GM18499 (cell line): ENCODE results near the gene VARS2.
"Not testable (repeated sequence)": the region's sequence is repeated elsewhere in the genome, so short reads cannot be mapped to it uniquely, and the experiment has no call there.

Source experiments
- ATAC-seq: cut with Tn5 transposase; IDR thresholded peaks from one replicate; pipeline ENCODE4 v1.9.1; 2021; ENCODE audit warnings: moderate number of reproducible peaks; ENCODE audit not compliant: insufficient read depth, unreplicated experiment

VARS2 gene

DNA sequence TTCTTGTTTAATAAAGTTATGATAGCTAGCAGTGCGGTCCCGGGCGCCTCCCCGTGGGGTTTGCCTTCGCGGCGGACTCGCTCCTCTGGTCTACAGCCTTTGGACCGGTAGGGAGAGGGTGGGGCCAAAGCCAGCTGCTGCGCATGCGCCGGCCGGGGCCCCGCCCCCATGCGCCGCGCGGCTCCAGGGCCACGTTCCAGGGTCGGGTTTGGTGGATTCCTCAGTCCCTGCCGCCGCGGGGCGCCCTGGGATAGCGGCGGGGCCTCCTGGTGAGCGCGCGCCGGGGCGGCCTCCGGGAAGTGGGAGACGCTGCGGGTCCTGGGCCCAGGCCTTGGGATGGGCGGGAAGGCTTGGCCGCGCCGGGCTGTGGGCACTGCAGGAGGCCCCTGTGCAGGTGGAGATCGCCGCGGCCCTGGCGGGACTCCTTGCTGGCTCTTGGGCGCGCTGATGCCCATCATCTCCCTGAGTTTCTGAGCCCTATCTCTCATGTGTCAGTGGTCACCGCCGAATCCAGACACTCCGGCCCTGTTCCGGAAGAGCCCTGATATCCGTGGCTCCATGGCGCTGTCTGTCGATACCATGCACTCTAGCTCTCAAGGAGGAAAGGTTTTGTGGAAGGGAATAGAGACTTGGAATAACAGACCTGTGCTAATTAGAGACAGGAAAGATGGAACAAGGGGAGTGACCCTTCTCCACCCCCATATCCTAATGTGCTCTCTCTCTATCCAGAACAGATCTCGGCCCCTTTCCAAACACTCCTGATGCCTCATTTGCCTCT is at the start of gene VARS2:
Gene VARS2, plus strand, starts transcription at position 163 of the 778 bp plus-strand sequence. Its CDS starts 599 bp downstream, at position 762.
- peak; percentile 48 for ATAC-seq

DNA sequence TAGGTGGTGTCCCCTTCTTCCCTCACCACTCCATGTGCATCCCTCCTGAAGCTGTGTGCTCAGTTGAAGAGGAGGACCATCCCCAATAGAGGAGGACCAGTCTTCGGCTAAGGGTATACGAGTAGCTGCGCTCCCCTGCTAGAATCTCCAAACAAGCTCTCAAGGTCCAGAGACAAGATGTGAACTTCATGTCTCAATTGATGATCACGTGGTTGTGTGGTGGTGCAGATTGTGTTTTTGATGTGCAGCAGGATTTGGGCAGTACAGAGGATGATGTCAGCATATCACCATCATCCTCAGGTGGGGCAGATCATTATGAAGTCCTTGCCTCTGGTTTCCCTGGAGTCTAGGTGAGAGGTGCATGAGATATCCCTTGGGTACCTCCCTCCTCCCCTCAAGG is 49.7 kb upstream of the VARS2 start:
- ATAC-seq = no peak

DNA sequence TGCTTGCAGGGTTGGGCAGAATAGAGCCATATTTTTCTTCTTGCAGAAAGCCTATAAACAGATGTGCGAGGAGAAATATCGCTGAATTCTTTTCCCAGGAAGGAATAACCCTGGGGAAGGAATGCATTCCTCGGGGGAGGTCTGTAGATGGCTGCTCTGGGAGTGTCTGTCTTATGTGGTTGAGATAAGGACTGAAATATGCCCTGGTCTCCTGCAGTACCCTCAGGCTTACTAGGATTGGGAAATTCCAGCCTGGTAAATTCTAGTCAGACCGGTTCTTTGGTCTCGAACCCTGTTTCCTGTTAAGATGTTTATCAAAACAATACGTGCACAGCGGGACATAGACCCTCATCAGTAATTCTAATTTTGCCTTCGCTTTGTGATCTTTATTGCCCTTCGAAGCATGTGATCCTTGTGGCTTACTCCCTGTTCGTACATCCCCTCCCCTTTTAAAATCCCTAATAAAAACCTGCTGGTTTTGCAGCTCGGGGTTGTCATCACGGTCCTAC is 44.7 kb upstream of the VARS2 start:
- ATAC-seq = not testable (repeated sequence)

DNA sequence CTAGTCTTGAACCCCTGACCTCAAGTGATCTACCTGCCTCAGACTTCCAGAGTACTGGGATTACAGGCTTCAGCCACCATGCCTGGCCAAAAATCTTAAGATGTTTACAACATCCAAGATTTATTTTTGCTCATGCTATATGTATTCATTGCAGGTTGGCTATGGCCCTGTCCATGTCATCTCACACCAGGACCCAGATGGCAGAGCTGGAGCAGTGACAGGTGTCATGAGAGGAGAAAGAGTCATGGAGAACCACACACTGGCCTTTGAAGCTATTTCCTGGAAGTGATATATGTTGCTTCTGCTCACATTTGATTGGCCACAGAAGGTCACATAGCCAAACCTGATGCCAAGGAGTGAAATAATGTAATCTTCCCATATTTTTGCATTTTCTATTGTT is 43.5 kb upstream of the VARS2 start:
- ATAC-seq = no peak

DNA sequence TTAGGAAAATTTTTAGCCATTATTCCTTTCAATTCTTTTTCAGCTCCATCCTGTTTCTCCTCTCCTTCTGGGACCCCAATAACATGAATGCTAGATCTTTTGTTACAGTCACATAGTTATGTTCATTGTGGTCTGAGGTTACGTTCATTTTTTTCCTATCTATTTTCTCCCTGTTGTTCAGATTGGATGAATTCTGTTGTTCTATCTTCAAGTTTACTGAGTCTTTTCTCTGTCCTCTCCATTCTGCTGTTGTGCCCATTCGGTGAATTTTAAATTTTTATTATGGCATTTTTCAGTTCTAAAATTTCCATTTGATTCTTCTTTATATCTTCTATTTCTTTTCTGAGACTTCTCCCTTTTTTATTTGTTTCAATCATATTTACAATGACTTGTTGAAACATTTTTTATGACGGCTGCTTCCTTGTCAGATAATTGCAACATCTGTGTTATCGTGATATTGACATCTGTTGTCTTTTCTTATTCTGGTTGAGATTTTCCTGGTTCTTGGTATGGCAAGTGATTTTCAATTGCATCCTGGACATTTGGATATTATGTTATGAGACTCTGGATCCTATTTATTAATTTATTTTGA is 42.4 kb upstream of the VARS2 start:
- ATAC-seq = no peak

DNA sequence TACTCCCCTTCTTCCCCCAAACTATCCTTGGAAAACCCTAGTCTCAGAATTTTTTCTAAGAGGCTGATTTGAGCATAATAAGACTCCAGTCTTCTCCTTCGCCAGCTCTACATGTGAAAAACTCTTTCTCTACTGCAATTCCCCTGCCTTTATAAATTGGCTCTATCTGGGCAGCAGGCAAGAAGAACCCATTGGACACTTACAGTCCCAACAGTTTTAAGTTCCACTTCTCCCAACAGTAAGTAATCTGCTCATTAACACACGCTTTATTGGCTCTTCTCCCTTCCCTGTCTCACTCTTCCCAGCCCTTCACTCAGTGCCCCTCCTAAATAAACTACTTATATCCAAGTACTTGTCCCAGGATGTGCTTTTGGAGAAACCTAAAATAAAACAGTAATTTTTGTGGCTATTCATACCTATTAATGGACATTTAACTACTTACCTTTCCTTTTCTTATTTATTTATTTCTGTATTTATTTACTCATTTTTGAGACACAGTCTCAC is 40.8 kb upstream of the VARS2 start:
- ATAC-seq = no peak

DNA sequence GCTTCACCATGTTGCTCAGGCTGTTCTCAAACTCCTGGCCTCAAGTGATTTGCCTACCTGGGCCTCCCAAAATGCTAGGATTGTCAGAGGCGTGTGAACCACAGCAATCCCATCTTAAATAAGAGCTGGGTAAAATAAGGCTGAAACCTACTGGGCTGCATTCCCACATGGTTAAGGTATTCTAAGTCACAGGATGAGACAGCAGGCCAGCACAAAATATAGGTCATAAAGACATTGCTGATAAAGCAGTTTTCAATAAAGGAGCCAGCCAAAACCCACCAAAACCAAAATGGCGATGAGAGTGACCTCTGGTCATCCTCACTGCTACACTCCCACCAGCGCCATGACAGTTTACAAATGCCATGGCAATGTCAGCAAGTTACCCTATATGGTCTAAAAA is 40.2 kb upstream of the VARS2 start:
- not testable (repeated sequence) for ATAC-seq

DNA sequence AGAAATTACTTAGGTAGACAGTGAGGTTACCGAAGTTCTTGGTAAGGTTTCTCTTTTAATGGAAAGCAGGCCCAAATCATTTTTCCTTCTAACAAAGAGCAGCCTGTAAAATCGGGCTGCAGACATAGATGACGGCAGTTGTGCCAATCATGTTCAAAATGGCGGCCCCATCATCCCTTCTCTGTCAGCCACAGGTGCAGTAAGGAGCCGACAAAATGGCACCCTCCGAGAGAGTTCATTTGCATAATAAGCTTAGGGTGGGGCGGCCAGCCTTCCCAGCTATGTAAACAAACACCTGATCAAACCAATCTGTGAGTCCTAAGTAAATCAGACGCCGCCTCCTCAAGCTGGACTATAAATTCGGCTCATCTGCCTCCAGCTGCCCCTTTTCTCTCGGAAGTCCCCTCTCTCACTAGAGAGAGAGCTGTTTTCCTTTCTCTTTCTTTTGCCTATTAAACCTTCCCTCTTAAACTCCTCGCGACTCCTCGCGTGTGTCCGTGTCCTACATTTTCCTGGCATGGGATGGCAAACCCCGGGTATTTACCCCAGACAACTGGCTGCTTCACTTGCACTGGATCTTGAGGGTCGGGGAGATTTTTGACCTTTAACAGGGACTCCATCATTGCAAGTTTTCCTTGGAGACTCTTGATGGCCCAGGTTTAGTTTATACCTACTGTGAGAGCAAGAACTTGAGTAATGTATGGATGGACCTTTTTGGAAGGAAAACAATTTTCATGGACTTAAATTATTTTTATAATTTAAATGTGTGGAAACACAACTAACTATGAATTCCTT is 38.6 kb upstream of the VARS2 start:
- no peak for ATAC-seq

DNA sequence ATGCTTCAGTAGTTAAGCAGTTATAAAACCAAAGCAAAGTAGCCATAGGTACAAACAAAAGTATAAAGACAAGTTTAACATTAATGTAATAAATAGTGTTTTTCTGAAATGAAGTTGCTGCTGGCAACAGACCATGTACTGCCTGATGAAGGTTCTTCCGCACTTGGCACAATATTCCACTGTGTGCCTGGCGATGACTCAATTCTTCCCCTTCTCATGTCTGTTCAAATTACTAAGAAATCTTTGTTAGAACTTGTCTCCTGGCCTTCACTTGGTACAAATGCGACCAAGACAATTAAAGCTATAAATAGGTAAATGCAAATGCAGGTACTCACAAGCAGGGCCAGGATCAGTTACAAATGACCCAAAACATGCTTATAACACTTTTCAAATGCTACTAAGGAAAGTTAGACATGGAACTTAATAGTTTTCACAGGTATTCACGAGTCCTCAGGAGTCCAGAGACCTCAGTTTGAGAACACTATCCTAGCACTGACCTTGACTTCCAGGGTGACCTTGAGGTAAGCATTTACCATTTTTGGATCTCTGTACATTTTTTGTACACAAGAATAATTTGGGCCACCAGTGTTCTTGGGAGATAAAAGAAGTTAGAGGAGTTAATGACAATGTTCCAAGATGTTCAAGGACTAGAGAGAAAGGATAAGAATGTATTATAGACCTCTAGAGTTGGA is 37.9 kb upstream of the VARS2 start:
- no peak for ATAC-seq

DNA sequence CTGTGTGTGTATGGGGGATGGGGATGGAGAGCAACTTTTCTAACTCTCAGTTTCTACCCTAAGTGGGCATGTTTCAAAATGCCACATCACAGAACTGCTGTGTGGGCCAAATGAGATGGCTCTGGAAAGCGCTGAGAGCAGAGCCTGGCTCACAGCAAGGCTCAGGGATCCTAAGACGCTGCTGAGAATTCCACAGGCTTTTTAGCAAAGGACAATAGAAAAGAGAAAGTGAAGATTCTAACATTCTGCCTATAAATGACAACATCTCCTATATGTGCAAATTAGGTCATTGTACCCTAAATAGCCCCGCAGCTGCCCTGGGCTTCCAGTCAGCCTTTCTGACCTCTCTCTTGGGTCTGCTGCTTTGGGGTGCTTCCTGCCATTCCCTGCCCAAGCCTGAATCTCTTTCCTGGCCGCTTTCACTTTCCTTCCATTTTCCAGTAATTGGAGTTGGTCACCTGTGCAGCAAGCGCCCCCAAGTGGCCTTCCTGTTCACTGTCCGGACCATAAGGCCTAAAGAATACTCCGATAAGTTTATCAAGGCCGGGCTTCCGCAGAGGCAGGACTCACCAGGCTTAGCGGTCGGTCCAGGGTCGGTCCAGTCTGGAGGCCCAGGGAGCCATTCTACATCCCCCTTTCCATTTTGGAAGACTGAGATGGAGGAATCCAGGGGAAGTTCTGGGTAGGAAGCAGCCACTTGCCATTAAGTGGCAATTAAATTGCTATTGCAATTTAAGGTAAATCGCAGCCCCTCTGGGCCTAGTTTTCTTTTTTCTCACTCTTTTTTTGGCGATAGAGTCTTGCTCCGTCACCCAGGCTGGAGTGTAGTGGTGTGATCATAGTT is 36.4 kb upstream of the VARS2 start:
- no peak for ATAC-seq

DNA sequence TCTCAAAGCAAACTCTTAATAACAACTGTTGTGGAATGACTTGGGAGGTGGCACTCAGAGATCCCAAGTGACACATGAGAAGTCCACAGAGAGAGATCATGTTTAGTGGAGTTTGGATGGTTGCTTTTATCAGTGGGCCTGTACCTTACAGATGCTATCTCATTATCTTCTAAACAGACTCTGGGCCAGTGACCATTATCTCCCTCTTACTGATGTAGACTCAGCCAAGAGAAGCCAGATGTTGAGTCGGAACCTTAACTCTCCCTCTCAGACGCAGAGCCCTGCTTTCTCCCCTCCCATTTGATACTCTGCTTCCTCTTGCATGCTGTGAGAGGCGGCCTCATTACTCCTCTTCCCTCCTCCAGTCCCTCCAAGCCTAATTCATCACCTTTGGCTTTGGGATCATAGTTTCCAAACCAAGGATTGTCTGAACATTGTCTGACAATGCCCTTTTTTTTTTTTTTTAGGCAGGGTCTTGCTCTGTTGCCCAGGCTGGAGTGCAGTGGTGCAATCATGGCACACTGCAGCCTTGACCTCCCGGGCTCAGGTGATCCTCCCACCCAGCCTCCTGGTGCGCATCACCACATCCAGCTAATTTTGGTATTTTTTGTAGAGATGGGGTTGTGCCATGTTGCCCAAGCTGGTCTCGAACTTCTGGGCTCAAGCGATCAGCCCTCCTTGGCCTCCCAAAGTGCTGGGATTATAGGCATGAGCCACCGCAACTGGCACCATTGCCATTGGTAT is 34.2 kb upstream of the VARS2 start:
- ATAC-seq = no peak

DNA sequence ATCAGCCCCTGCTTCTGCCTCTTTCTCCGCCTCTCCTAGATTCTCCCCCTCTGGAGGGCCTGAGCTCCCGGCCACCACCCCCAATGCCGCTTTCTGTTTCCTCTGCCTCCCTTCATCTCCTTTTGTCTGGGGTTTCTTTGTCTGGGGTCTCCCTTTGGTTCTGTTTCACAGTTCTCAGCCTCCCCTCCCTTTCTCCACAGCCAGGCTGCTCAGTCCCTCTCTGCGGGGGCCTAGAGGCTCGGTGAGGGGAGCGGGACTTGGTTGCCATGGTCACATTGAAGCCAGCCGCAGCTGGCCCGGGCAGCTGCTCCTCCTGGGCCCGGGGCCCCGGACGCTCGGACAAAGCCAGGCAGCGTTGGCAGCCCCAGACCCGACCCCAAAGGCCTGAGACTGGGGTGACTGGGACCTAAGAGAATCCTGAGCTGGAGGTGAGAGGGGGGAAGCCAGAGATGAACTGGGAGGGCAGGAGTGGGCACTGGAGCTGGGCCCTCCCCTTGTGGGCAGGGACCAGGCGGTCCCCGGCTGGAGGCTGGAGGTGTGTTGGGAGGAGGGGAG is 33.3 kb upstream of the VARS2 start:
- no peak for ATAC-seq

DNA sequence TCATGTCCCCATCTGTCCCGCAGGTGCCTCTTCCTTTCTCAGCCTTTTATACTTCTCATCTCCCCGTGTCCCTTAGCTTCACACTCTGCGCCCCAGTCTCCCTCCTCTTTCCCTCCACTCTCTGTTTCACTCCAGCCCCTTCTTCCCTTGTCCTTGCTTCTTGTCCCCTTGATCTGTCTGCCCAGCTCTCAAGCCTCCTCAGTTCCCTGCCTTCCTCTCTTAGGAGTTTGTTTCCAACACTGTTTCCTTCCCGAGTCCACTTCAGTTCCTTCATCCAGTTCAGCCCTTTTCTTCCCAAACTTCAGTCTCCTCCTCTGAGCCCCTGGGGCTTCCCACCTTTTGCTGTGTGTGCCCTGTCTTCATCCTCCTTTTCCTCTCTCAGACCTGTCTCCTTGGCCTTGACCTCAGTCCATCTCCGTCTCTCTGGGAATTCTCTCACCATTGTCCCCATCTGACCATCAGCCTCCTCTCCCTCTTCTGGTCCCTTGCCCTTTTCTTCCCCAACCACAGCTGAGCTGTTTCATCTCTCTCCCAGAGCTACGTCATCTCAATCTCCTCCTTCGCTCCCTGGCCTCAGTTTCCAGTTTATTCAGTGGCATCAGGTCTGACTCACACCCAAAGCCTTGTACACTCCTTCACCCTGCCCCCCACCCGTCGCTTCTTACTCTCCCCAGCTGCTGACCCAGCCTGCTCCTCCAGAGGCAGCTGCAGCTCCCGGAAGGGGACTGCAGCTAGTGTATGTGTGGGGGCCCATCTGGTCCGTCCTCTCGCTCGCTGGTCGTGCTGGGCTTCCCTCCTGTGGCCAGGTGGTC is 32.4 kb upstream of the VARS2 start:
- no peak for ATAC-seq

DNA sequence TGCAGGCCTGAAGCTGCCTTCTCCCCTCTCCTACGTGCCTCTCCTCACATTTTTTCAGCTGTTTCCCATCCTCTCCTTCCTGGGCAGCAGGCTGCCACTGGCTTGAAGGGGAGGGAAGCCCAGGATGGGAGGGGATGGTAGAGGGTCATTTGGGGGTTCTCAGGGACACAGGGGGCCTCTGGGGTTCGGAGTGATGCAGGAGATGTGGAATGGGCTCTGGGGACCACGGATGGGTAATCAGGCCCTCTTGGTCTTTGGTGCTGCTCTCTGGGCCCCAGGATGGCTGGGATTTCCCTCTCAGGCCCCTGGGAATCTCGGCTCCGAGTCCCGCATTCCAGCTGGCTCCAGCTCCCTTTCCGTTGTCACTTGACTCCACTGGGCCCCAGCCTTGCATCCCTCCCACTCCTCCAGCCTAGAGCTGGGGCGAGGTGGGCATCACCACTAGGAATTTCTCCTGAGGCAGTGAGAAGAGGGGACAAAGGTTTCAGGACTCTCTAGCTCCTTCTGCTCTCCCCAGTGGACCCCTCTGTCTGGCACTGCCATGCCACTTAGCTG is 31.8 kb upstream of the VARS2 start:
- no peak for ATAC-seq

DNA sequence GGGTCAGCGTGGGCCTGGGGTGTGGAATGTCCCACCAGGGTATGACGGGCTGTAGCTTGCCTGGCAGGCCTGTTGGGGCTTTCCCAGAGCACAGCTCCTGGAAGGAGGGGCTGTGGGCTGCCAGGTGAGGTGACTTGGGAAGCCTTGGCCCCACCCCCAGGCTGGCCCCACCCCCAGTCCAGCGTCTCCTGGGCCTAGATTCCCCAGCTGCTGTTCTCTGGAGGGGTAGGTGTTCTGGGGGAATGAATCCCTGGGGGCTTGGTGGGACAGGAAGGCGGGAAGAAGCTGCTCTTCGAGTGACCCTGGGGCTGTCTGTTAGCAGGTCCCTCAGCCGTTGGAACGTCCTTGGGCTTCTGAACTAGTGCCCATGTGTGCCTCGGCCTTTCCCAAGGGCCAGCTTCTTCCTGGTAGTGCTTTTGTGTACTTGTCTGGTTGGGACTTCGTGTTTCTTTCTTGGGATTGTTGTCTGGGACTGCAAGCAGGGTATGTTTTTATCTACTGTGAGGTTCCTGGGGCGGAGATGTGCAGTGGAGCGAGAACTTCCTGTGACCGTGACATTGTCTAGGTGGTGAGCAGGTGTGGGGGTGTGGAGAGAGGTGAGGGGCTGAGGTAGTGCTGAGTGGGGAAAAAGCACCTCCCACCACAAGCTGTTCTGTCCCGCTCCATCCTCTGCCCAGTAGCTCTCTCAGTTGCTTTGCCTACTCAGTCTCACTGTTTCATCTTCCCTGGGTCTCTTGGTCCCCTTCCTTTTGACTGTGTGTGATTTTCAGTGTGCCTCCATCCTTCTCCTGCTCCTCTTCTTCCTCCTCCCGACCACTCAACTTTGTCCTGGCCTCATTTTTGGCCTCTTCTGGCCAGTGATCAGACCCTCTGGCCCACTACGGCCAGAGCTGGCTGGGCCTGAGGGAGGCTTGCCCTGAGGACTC is 31.0 kb upstream of the VARS2 start:
- no peak for ATAC-seq
